ENCODE measurements around the gene TFEB.

Gene TFEB

DNA sequence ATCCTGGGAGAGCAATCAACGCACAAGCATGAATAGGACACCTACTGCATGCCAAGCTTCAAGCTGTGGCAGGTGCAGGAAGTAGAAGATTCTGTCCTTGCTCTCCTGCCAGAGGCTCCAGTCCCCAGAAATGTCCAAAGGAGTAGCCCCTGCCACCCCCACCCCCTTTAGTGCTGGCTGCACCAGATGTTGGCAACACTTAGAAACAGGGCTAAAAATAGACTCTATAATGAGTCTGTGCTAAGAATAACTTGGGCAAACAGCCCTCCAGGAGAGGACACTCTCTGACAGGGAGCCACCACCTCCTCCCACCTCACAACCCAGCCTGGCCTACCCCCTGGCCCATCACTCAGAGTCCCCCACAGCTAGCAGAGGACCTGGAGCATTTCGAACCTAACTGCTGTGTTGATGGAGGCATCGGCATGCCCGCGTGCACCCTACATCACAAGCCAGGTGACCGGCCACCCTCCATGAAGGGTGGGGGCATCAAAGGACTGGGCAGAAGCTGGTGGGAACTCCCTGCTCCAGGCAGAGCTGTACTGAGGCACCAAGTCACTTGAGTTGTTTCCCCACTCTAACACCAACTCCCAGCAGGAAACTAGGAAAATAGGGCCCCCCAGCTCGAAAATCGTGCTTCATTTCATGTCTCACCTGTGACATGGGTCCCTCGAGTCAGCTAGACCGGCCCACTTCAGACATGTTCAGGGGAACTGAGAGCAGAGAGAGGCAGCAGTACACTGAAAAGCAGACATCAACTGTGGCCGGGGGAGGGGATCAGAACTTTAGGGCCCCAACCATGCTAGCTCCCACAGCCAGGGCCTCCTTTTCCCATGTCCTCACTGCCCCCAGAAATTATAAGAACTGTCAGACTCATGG lies 18.7 kb downstream of the TFEB start:
- CTCF ChIA-PET: interaction anchor here (0.5 to 5.8 kb wide), 8 partner anchors 10 to 653 kb away, joined by 3 to 71 read pairs (median 3); partner anchors contain the start of gene TFEB
- POLR2A ChIA-PET: interaction anchor here (0.9 to 1.0 kb wide), 4 partner anchors 8 to 334 kb away, joined by 3 to 4 read pairs (median 3); no protein-coding TSS in a partner anchor

DNA sequence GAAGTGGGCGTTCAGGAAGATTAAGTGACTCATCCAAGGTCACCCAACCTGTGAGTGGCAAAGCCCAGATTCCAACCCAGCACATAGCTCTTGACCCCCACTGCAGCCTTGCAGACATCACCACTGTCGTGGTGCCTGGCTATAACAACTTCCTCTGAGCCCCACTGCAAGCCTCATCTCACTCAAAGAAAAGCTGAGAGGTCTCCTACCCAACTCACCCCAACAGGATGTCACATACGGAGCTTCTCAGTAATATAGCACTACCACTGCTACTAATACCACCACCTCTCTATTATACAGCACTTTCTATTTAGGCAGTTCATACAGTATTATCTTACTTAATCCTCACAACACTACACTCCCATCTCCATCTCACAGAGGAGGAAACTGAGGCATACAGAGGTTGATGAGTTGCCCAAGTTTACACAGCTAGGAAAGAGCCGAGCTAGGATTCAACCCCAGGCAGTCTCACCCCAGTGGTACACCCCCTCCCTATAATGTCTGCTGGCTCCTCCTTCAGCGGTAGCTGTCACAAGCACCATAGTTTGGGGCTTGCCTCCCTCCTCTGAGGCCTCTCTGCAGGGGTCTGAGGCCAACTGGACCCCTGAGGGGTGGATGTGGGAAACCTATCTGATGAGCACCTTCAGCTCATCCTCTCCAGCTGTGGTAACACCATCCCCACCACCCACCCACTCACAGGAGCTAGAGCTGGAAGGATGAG lies 19.5 kb downstream of the TFEB start:
- POLR2A ChIA-PET: interaction anchor here (0.9 to 1.0 kb wide), 2 partner anchors 9 to 18 kb away, joined by 3 to 4 read pairs; no protein-coding TSS in a partner anchor
- peaks cover 3% of the 10 kb centered on the region; the same call in 1 of the 2 replicates for H3K4me1 ChIP-seq (ENCODE audit: control insufficient read depth, insufficient read depth, low read length)
- CTCF ChIA-PET: interaction anchor here (0.6 to 5.8 kb wide), 7 partner anchors 9 to 652 kb away, joined by 3 to 71 read pairs (median 3); no protein-coding TSS in a partner anchor
- no peak overlapping the region for H3K4me3 ChIP-seq (ENCODE audit: low read depth, low read length)
- H3K9me3 ChIP-seq (ENCODE audit: control insufficient read depth, insufficient read depth, low read depth, low read length): no peaks in the 10 kb centered on the region
- H3K36me3 ChIP-seq (ENCODE audit: control insufficient read depth in 2 of 2, insufficient read depth in 1 of 2, low read length in 2 of 2): no peaks in the 10 kb centered on the region
- H3K27ac ChIP-seq (ENCODE audit: extremely low read depth, low read depth, low read length): no peak overlapping the region
- TF ChIP-seq, protein P1, sequence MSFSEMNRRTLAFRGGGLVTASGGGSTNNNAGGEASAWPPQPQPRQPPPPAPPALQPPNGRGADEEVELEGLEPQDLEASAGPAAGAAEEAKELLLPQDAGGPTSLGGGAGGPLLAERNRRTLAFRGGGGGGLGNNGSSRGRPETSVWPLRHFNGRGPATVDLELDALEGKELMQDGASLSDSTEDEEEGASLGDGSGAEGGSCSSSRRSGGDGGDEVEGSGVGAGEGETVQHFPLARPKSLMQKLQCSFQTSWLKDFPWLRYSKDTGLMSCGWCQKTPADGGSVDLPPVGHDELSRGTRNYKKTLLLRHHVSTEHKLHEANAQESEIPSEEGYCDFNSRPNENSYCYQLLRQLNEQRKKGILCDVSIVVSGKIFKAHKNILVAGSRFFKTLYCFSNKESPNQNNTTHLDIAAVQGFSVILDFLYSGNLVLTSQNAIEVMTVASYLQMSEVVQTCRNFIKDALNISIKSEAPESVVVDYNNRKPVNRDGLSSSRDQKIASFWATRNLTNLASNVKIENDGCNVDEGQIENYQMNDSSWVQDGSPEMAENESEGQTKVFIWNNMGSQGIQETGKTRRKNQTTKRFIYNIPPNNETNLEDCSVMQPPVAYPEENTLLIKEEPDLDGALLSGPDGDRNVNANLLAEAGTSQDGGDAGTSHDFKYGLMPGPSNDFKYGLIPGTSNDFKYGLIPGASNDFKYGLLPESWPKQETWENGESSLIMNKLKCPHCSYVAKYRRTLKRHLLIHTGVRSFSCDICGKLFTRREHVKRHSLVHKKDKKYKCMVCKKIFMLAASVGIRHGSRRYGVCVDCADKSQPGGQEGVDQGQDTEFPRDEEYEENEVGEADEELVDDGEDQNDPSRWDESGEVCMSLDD (tag by site-specific recombination; IDR thresholded peaks at IDR 0.05): no peak
- TF ChIP-seq ZBTB1 (tag by site-specific recombination; IDR thresholded peaks at IDR 0.05): no peak
- TF ChIP-seq ZNF221 (tag by site-specific recombination; IDR thresholded peaks at IDR 0.05; ENCODE audit: borderline replicate concordance): no peak
- TF ChIP-seq ZBTB7A (tag by site-specific recombination; IDR thresholded peaks at IDR 0.05; ENCODE audit: low read depth): no peak
- TF ChIP-seq ZNF292 (tag by site-specific recombination; IDR thresholded peaks at IDR 0.05; ENCODE audit: borderline replicate concordance, low read depth): no peak
- TF ChIP-seq MZF1 (tag by site-specific recombination; IDR thresholded peaks at IDR 0.05; ENCODE audit: borderline replicate concordance): no peak
- TF ChIP-seq ZFP37 (tag by site-specific recombination; IDR thresholded peaks at IDR 0.05): no peak
- TF ChIP-seq, protein P2, sequence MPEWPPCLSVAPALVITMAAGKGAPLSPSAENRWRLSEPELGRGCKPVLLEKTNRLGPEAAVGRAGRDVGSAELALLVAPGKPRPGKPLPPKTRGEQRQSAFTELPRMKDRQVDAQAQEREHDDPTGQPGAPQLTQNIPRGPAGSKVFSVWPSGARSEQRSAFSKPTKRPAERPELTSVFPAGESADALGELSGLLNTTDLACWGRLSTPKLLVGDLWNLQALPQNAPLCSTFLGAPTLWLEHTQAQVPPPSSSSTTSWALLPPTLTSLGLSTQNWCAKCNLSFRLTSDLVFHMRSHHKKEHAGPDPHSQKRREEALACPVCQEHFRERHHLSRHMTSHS (tag by site-specific recombination; IDR thresholded peaks at IDR 0.05): no peak
- TF ChIP-seq ZNF37A (tag by site-specific recombination; IDR thresholded peaks at IDR 0.05): no peak
- peak; percentile 63 for TF ChIP-seq ZIC2 (tag by site-specific recombination; IDR thresholded peaks at IDR 0.05)
- TF ChIP-seq ZNF274 (IDR thresholded peaks at IDR 0.05; ENCODE audit: low read length): no peak
- TF ChIP-seq ZNF274 (tag by site-specific recombination; IDR thresholded peaks at IDR 0.05; ENCODE audit: borderline replicate concordance): no peak
- no peak for TF ChIP-seq ZNF561 (tag by site-specific recombination; IDR thresholded peaks at IDR 0.05; ENCODE audit: borderline replicate concordance)
- 0 out of 2 replicates have a peak, but pooled peaks have one; percentile 12 for TF ChIP-seq EGR2 (tag by site-specific recombination; IDR thresholded peaks at IDR 0.05; ENCODE audit: low read depth)
- TF ChIP-seq ZNF473 (tag by site-specific recombination; IDR thresholded peaks at IDR 0.05): no peak
- no peak for TF ChIP-seq WT1 (tag by site-specific recombination; IDR thresholded peaks at IDR 0.05)

More for the DNA sequence above, 18.7 kb downstream of the TFEB start:
- Histone ChIP-seq H3K9me3 (ENCODE audit: control insufficient read depth, insufficient read depth, low read depth, low read length) (no peaks in the 10 kb centered on the region), H3K4me1 (ENCODE audit: control insufficient read depth, insufficient read depth, low read length) (peaks cover 3% of the 10 kb centered on the region; the same call in 1 of the 2 replicates), H3K36me3 (ENCODE audit: control insufficient read depth in 2 of 2, insufficient read depth in 1 of 2, low read length in 2 of 2) (no peaks in the 10 kb centered on the region), H3K27ac (ENCODE audit: extremely low read depth, low read depth, low read length) (no peak overlapping the region), H3K4me3 (ENCODE audit: low read depth, low read length) (no peak overlapping the region)
- peak; percentile 65; the same call in 1 of the 2 replicates for TF ChIP-seq ZNF792 (tag by site-specific recombination; IDR thresholded peaks at IDR 0.05)
- no peak for TF ChIP-seq ZNF600 (tag by site-specific recombination; IDR thresholded peaks at IDR 0.05)
- 0 out of 2 replicates have a peak, but pooled peaks have one; percentile 4 for TF ChIP-seq ZFHX2 (tag by site-specific recombination; conservative IDR thresholded peaks at IDR 0.05)
- peak; percentile 59; the same call in 1 of the 2 replicates for TF ChIP-seq GLIS1 (tag by site-specific recombination; IDR thresholded peaks at IDR 0.05)
- TF ChIP-seq ZNF660 (tag by site-specific recombination; IDR thresholded peaks at IDR 0.05): no peak
- TF ChIP-seq ZNF350 (tag by site-specific recombination; IDR thresholded peaks at IDR 0.05): no peak
- TF ChIP-seq, protein P3, sequence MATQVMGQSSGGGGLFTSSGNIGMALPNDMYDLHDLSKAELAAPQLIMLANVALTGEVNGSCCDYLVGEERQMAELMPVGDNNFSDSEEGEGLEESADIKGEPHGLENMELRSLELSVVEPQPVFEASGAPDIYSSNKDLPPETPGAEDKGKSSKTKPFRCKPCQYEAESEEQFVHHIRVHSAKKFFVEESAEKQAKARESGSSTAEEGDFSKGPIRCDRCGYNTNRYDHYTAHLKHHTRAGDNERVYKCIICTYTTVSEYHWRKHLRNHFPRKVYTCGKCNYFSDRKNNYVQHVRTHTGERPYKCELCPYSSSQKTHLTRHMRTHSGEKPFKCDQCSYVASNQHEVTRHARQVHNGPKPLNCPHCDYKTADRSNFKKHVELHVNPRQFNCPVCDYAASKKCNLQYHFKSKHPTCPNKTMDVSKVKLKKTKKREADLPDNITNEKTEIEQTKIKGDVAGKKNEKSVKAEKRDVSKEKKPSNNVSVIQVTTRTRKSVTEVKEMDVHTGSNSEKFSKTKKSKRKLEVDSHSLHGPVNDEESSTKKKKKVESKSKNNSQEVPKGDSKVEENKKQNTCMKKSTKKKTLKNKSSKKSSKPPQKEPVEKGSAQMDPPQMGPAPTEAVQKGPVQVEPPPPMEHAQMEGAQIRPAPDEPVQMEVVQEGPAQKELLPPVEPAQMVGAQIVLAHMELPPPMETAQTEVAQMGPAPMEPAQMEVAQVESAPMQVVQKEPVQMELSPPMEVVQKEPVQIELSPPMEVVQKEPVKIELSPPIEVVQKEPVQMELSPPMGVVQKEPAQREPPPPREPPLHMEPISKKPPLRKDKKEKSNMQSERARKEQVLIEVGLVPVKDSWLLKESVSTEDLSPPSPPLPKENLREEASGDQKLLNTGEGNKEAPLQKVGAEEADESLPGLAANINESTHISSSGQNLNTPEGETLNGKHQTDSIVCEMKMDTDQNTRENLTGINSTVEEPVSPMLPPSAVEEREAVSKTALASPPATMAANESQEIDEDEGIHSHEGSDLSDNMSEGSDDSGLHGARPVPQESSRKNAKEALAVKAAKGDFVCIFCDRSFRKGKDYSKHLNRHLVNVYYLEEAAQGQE (tag by site-specific recombination; IDR thresholded peaks at IDR 0.05): no peak
- TF ChIP-seq, protein P4, sequence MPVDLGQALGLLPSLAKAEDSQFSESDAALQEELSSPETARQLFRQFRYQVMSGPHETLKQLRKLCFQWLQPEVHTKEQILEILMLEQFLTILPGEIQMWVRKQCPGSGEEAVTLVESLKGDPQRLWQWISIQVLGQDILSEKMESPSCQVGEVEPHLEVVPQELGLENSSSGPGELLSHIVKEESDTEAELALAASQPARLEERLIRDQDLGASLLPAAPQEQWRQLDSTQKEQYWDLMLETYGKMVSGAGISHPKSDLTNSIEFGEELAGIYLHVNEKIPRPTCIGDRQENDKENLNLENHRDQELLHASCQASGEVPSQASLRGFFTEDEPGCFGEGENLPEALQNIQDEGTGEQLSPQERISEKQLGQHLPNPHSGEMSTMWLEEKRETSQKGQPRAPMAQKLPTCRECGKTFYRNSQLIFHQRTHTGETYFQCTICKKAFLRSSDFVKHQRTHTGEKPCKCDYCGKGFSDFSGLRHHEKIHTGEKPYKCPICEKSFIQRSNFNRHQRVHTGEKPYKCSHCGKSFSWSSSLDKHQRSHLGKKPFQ (tag by site-specific recombination; IDR thresholded peaks at IDR 0.05): no peak
- TF ChIP-seq ZNF561 (tag by site-specific recombination; IDR thresholded peaks at IDR 0.05; ENCODE audit: borderline replicate concordance): no peak
- no peak for TF ChIP-seq ZSCAN16 (tag by site-specific recombination; IDR thresholded peaks at IDR 0.05)
- 0 out of 2 replicates have a peak, but pooled peaks have one; percentile 1 for TF ChIP-seq EGR2 (tag by site-specific recombination; IDR thresholded peaks at IDR 0.05; ENCODE audit: low read depth)
- no peak for TF ChIP-seq ZNF658 (tag by site-specific recombination; IDR thresholded peaks at IDR 0.05)
